GM19463 (cell line): ENCODE measurements around the gene ZNF101.

Experiments used
- ATAC-seq: cut with Tn5 transposase; IDR thresholded peaks from one replicate; pipeline ENCODE4 v1.9.1; 2021; ENCODE audit warnings: mild to moderate bottlenecking, moderate library complexity; ENCODE audit not compliant: unreplicated experiment

The ZNF101 gene

DNA sequence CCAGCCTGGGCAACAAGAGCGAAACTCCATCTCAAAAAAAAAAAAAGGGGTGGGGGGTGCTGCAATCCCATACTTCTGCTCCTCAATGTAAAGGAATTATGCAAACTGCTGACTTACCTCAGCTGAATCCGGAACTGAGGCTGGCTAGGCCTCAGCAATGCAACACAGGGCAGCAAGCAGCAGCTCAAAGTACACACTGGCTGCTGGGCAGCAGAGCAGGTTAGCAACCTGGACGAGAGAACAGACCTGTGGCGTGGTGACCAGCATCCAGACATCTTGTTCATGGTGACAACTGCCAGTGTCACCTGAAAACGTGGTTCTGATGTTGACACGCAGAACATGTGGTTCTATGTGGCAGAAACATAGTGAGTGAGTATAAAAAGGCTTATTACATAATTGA, 36.2 kb downstream of the ZNF101 start:
- ATAC-seq, result no peak

DNA sequence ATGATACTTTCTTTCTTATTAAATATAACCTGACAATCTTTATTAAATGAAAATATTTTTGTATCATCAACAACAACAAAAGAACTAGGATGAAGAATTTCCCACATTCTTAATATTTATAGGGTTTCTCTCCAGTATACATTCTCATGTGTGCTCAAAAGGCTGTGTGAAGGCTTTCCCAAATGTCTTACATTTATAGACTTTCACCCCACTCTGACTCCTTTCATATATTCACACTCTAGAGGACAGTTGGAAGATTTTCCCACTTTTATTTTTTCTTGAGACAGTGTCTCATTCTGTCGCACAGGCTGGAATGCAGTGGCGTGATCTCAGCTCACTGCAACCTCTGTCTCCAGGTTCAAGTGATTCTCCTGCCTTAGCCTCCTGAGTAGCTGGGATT, 41.9 kb downstream of the ZNF101 start:
- no peak for ATAC-seq

DNA sequence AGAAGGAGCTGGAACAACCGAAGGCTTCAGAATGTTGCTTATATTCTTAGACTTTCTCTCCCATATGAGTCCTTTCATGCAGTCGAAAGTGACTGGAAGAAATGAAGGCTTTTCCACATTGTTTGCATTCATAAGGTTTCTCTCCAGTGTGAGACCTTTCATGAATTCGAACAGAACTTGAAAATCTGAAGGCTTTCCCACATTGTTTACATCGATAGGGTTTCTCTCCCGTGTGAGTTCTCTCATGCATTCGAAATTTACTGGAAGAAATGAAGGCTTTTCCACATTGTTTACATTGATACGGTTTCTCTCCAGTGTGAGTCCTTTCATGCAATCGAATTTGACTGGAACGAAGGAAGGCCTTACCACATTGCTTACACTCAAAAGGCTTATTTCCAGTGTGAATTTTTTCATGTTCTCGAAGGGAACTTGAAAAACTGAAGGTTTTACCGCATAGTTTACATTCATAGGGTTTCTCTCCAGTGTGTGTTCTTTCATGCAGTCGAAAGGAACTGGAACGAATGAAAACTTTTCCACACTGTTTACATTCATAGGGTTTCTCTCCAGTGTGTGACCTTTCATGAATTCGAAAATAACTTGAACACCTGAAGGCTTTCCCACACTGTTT, 42.8 kb downstream of the ZNF101 start:
- ATAC-seq, result no peak

DNA sequence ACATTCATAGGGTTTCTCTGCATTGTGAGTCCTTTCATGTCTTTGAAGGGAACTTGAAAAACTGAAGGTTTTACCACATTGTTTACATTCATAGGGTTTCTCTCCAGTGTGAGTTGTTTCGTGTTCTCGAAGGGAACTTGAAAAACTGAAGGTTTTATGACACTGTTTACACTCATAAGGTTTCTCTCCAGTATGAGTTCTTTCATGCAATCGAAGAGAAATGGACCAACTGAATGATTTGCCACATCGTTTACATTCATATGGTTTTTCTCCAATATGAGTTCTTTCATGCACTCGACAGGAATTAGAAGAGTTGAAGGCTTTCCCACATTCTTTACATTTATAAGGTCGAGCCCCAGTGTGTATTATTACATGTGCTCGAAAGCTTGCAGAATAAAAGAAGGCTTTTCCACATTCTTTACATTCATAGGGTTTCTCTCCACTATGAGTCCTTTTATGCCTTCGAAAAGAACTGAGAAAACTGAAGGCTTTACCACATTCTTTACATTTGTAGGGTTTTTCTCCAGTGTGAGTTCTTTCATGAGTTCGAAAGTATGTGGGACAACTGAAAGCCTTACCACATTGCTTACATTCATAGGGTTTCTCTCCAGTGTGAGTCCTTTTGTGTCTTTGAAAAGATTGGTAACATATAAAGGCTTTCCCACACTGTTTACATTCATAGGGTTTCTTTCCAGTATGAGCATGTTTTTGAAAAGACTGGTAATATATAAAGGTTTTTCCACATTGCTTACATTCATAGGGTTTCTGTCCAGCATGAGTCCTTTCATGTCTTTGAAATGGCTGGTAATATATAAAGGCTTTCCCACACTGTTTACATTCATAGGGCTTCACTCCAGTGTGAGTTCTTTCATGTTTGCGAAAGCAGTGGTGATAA, 43.5 kb downstream of the ZNF101 start:
- no peak for ATAC-seq

DNA sequence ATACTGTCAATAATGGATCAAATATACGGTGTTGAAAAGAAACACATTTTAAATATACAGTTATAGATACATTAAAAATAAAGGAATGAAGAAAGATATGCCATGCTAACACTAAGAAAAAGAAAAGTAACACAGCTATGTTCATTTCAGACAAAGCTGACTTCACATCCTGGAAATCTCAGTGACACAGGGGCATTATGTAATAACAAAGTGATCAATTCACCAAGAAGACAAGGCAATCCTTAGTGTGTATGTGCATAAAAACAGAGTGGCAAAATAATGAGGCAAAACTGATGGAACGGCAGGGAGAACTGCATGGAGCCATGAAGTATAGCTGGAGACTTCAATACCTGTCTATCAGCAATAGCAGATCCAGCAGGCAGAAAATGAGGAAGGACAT, 51.2 kb downstream of the ZNF101 start:
- ATAC-seq, result no peak

DNA sequence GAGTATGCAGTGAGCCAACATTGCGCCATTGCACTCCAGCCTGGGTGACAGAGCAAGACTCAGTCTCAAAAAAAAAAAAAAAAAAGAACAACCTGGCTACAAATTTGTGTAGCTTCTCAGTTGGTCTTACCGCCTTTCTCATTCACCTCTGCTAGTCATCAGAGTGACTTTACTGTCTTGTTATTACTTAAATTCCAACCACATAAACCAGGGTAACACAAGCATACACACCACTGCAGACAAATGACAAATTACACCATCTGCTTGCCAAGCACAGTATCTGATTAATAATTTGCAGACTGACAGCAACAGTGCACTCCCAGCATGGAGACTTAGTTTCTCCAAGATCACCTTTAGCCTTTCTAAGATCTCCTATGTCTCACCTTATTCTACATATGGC, 53.3 kb downstream of the ZNF101 start:
- ATAC-seq, result no peak

DNA sequence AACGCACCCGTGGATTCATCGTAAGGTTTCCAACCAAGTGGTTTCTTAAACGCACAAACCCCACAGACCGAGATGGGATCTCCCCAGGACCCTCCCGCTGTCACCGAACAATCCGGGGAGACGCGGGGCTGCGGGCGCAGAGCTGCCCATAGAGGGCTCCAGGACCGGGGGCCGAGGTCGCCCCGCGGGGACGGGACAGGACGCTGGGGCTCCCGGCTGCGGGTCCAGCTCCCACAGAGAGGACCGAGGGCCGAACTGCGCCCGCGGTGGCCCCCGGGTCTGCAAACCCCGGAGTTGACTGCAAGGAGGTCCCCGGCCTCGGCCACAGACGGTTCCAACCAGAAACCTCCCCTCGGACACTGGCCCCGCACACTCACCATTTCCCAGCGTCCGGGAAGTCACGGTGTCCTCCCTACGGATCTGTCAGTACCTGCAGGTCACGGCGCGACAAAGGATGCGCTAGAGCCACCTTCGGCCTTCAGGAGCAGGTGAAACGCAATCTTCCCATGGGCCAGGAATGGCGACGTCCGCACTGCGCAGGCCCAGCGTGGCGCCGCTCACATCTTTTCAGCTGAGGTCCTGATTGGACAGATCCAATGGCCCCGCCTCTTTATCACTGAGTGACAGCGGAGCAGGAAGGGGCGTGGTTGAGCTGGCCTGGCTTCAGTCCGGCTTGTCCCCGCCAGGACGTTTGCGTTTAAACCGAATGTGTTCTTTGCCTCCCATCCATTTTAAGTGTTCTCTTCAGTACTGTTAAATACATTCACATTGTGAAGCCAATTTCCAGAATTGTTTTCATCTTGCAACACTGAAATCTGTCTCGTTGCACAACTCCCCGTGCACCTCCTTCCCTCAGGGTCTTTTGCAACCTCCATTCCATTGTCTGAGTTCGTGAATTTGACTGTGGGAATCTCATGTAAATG, 64.2 kb downstream of the ZNF101 start, which contains the start of gene ZNF14:
Gene ZNF14 (minus strand): TSS at position 534 of the 923 bp plus-strand sequence. CDS start 154 bp downstream, at position 380.
- ATAC-seq, result peak; percentile 100
